PC-3 (cell line): ENCODE data around the gene RND3.

Experiments
- EZH2 ChIP-seq: fragments of 300-600 bp; sonication (generic); IDR thresholded peaks from one replicate; pipeline ENCODE4 v1.6.1; 2017; ENCODE audit warnings: antibody characterized with exemption, mild to moderate bottlenecking, low read length; ENCODE audit not compliant: unreplicated experiment
- EZH2phosphoT487 ChIP-seq: fragments of 300-600 bp; sonication (generic); IDR thresholded peaks from 2 replicates; pipeline ENCODE4 v1.6.1; 2018; ENCODE audit warnings: mild to moderate bottlenecking, antibody characterized with exemption, low read length, borderline replicate concordance
- TF ChIP-seq, protein P1 (sequence below): fragments of 300-600 bp; sonication (generic); conservative IDR thresholded peaks from 2 replicates; pipeline ENCODE4 v1.5.1; 2017; ENCODE audit warnings: antibody characterized with exemption, low read depth, mild to moderate bottlenecking, low read length

GRCh38 chr2:150468350-150468960 lies 19.0 kb downstream of the RND3 start:
- TF ChIP-seq, protein P1, sequence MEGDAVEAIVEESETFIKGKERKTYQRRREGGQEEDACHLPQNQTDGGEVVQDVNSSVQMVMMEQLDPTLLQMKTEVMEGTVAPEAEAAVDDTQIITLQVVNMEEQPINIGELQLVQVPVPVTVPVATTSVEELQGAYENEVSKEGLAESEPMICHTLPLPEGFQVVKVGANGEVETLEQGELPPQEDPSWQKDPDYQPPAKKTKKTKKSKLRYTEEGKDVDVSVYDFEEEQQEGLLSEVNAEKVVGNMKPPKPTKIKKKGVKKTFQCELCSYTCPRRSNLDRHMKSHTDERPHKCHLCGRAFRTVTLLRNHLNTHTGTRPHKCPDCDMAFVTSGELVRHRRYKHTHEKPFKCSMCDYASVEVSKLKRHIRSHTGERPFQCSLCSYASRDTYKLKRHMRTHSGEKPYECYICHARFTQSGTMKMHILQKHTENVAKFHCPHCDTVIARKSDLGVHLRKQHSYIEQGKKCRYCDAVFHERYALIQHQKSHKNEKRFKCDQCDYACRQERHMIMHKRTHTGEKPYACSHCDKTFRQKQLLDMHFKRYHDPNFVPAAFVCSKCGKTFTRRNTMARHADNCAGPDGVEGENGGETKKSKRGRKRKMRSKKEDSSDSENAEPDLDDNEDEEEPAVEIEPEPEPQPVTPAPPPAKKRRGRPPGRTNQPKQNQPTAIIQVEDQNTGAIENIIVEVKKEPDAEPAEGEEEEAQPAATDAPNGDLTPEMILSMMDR = no peak
- no peak for TF ChIP-seq EZH2phosphoT487
- TF ChIP-seq EZH2 = no peak
